GM18867 (cell line): ENCODE measurements around the gene LENG1.

Experiments used
- ATAC-seq: cut with Tn5 transposase; IDR thresholded peaks from one replicate; pipeline ENCODE4 v1.9.1; 2021; ENCODE audit warnings: mild to moderate bottlenecking, moderate library complexity; ENCODE audit not compliant: unreplicated experiment

The LENG1 gene

DNA sequence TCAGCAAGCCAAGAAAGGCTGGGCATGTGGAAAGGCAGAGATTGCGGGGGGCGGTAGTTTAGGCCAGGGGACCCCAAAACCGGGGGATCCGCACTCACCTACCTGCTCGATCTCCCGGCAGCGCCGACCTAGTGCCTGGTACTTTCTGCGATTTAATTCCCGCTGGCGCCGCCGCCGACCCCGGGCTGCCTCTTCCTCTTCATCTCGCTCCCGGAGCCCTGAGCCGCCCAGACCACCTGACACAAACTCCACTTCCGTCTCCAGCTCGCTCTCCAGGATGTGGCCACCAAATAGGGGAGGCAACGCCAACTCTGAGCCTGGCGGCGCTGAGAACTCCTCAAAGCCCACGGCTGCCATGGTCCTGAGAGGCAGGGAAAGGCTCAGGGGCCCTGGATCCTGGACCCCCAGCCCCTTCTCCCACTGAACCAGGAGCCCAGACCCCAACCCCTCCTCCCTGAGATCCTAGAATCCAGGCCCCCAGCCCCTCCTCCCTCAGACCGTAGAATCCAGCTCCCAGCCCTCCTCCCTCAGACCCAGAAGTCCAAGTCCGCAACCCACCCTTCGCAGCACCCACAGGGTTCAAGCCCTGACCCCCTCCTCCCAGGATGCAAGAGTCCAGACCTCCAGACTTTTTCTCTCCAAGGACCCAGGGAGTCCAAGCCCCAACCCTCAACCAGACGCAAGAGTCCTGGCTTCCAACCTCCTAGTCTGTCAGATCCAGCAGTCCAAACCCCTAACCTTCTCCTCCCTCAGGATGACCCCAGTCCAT lies 45.0 kb downstream of the LENG1 start:
- ATAC-seq: no peak

DNA sequence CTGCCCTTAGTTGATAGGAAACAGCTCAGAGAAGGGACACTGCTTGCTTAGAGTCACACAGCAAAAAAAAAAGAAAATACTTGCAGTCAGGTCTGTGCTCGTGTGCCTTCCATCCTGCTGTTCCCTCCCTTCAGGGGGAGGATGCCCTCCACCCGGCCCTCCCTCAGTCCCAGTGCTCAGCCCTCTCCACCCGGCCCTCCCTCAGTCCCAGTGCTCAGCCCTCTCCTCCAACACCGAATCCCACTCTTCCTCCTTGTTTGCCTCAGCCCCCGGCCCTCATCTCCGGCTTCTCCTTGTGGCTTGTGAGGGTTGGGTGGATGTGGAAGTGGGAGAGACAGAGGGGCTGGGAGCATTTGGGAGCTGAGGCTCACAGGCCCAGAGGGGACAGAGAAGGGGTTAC lies 49.9 kb downstream of the LENG1 start:
- no peak for ATAC-seq

DNA sequence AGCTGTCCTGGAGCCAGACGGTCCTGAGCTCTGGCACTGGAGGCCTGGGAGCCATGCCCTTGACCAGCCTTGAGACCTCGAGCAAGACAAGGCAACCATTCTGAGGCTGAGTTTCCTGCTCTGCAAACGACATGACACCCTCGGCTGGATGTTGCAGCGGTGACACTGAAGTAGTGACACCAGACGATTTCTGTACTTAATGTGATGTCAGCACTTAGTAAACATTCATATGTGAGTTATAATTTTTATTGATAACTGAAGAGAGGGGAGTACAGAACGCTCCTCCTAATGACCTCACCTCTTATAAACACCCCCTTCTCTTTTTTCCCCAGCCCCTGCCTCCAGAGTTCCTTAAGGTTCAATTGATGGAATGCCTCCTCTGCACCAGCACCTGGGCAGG lies 51.0 kb downstream of the LENG1 start:
- ATAC-seq: no peak

DNA sequence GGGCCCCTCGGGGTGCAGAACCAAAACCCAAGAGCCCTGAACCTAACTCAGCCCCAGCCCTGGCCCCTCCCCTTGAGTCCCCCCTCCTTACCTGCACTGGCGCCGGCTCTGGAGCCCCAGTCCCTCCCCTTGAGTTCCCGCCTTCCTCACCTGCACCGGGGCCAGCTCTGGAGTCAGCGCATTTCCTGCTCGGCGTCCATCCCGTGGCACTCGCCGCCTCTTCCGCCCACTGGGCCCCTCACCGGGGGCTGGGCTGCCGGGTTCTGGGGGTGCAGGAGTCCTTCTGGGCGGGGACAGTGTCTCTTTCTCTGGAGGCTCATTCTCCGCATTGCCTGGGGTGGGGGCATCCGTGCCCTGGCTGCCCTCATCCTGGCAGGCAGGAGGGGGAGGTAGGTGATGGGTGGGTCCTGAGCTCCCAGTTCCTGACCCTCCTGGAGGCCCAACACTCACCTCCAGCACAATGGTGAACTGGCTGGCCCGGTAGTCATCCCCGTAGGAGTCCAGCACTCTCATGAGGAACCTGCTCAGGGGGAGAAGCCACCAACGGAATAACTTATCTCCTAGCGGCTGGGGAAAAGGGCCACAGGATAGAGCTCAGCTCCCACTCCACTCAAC lies 51.5 kb downstream of the LENG1 start:
- no peak for ATAC-seq

DNA sequence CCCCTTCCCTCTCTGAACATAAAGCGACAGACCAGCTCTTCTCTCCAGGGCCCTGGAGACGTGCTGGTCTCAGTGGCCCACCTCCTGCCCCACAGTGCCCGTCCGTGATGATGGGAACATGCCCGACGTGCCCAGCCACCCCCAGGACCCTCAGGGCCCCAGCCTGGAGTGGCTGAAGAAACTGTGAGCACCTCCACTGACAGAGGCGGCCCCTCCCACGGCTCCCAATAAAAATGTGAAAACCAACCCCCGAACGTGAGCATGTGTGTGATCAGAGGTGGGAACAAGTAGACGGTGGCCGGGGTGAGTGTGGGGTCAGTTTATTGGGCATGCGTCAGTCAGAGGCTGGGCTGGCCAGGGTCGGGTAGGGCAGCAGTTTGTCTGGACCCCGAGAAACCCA lies 52.8 kb downstream of the LENG1 start:
- ATAC-seq: no peak

DNA sequence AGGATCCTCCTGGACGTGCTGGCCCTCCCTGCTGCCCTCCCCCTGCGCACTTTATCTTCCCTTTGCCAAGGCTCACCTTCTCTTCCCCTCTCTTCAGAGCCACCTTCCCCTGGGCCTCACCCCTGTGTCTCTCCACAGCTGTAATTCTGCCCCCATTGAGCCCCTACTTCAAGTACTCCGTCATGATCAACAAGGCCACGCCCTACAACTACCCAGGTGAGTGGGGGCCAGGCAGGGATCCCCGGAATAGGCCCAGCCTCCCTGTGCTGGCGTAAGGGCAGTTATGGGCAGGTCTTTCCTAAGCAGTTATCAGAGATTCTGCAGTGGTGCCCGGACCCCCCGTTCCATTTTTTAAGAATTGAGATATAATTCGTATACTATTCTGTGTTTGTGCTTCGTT lies 53.7 kb downstream of the LENG1 start:
- ATAC-seq: no peak
